ENCODE measurements around the gene TNFSF13. TPM values are rescaled to one million over a fixed set of nuclear protein-coding genes. Genes with fewer than 3 reads are reported as not detected.

The TNFSF13 gene, protein sequence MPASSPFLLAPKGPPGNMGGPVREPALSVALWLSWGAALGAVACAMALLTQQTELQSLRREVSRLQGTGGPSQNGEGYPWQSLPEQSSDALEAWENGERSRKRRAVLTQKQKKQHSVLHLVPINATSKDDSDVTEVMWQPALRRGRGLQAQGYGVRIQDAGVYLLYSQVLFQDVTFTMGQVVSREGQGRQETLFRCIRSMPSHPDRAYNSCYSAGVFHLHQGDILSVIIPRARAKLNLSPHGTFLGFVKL
- 10 to 100 TPM; 19.3 to 42.6 (median 26.5) TPM for polyA plus RNA-seq

DNA sequence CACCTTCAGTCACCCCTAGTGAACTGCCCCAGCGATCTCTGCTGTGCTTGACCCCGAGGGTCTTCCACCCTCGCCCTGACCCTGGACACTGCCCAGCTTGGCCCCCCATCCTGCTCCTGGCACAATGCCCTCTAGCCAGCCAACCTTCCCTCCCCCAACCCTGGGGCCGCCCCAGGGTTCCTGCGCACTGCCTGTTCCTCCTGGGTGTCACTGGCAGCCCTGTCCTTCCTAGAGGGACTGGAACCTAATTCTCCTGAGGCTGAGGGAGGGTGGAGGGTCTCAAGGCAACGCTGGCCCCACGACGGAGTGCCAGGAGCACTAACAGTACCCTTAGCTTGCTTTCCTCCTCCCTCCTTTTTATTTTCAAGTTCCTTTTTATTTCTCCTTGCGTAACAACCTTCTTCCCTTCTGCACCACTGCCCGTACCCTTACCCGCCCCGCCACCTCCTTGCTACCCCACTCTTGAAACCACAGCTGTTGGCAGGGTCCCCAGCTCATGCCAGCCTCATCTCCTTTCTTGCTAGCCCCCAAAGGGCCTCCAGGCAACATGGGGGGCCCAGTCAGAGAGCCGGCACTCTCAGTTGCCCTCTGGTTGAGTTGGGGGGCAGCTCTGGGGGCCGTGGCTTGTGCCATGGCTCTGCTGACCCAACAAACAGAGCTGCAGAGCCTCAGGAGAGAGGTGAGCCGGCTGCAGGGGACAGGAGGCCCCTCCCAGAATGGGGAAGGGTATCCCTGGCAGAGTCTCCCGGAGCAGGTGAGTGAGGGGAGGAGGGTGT lies at the start of gene TNFSF13:
Gene TNFSF13, plus strand, starts transcription at position 207 of the 776 bp plus-strand sequence. Its CDS starts 290 bp downstream, at position 497.
- 10 to 16% (median 12%) methylated on average over 16 of the region's 16 CpGs for WGBS, 3 donors
- H3K27ac ChIP-seq (ENCODE audit: low read depth, low read length): peak within 1 kb of the TSS; percentile 90

DNA sequence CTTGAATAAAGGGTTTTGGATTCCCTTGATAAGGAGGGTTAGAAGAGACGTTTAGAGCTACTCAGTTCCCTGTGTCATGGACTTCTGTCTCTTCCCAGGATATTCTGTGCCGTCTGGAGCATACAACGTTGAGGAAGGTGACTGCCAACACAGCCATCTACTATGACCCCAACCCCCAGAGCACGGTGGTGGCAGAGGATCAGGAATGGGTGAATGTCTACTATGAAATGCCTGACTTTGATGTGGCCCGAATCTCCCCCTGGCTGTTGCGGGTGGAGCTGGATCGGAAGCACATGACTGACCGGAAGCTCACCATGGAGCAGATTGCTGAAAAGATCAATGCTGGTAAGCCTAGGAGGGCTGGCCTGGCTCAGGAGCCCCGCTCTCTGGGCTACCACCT lies 49.7 kb upstream of the TNFSF13 start:
- 87 to 93% (median 89%) methylated on average over 9 of the region's 9 CpGs for WGBS, 3 donors
- no peak overlapping the region for H3K27ac ChIP-seq (ENCODE audit: low read depth, low read length)

DNA sequence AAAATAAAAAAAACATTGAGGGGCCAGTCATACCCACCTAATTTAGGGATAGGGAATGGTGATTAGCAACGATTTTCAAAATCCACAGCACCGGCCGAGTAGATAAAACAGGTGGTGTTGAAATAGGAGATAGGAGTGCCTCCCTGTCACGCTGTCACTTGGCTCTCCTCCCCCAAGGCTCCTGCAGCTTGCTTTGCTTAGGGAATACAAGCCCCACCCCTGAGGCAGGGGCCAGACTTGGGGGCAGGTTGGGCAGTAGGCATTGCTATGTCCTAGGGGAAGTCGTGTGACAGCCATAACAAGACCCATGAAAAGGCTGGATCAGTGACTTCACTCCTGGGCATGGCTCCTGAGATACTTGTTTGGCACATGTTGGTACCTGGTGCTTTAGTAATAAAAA lies 48.6 kb upstream of the TNFSF13 start:
- 61 to 79% (median 77%) methylated on average over 5 of the region's 5 CpGs for WGBS, 3 donors
- H3K27ac ChIP-seq (ENCODE audit: low read depth, low read length): no peak overlapping the region

DNA sequence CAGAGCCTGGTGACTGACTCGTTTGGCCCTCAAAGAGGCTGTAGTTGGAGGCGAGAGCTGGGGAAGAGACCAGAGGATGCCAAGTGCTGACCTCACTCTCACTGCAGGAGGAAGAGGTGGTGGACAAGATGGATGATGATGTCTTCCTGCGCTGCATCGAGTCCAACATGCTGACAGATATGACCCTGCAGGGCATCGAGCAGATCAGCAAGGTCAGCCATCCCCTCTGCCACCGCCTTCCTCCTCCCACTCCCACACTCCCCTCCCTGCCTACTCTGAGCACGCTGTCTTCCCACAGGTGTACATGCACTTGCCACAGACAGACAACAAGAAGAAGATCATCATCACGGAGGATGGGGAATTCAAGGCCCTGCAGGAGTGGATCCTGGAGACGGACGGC lies 47.4 kb upstream of the TNFSF13 start:
- H3K27ac ChIP-seq (ENCODE audit: low read depth, low read length): no peak overlapping the region
- WGBS, 3 donors: 65 to 82% (median 66%) methylated on average over 10 of the region's 10 CpGs

DNA sequence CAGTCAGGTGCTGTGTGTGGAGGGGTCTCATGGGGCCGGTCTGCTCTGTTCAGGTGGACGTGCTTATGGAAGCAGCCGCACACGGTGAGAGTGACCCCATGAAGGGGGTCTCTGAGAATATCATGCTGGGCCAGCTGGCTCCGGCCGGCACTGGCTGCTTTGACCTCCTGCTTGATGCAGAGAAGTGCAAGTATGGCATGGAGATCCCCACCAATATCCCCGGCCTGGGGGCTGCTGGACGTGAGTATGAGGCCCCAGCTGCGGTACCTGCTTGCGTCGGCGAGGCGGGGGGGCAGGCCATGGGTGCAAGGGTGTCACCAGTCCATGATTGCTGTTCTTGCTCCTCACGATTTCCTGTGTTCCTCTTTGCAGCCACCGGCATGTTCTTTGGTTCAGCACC lies 46.4 kb upstream of the TNFSF13 start:
- no peak overlapping the region for H3K27ac ChIP-seq (ENCODE audit: low read depth, low read length)
- WGBS, 3 donors: 85 to 92% (median 88%) methylated on average over 15 of the region's 15 CpGs

DNA sequence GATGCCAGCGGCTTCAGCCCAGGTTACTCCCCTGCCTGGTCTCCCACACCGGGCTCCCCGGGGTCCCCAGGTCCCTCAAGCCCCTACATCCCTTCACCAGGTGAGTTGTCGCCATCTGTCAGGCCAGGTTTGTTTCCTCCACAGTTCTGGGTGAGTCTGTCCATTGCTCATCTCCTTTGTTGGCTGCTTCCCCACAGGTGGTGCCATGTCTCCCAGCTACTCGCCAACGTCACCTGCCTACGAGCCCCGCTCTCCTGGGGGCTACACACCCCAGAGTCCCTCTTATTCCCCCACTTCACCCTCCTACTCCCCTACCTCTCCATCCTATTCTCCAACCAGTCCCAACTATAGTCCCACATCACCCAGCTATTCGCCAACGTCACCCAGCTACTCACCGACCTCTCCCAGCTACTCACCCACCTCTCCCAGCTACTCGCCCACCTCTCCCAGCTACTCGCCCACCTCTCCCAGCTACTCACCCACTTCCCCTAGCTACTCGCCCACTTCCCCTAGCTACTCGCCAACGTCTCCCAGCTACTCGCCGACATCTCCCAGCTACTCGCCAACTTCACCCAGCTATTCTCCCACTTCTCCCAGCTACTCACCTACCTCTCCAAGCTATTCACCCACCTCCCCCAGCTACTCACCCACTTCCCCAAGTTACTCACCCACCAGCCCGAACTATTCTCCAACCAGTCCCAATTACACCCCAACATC lies 45.6 kb upstream of the TNFSF13 start:
- WGBS, 3 donors: 80 to 85% (median 85%) methylated on average over 20 of the region's 20 CpGs
- no peak overlapping the region for H3K27ac ChIP-seq (ENCODE audit: low read depth, low read length)

DNA sequence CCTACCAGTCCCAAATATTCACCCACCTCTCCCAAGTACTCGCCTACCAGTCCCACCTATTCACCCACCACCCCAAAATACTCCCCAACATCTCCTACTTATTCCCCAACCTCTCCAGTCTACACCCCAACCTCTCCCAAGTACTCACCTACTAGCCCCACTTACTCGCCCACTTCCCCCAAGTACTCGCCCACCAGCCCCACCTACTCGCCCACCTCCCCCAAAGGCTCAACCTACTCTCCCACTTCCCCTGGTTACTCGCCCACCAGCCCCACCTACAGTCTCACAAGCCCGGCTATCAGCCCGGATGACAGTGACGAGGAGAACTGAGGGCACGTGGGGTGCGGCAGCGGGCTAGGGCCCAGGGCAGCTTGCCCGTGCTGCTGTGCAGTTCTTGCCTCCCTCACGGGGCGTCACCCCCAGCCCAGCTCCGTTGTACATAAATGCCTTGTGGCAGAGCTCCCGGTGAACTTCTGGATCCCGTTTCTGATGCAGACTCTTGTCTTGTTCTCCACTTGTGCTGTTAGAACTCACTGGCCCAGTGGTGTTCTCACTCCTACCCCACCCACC lies 44.6 kb upstream of the TNFSF13 start:
- WGBS, 3 donors: 59 to 77% (median 76%) methylated on average over 17 of the region's 17 CpGs

DNA sequence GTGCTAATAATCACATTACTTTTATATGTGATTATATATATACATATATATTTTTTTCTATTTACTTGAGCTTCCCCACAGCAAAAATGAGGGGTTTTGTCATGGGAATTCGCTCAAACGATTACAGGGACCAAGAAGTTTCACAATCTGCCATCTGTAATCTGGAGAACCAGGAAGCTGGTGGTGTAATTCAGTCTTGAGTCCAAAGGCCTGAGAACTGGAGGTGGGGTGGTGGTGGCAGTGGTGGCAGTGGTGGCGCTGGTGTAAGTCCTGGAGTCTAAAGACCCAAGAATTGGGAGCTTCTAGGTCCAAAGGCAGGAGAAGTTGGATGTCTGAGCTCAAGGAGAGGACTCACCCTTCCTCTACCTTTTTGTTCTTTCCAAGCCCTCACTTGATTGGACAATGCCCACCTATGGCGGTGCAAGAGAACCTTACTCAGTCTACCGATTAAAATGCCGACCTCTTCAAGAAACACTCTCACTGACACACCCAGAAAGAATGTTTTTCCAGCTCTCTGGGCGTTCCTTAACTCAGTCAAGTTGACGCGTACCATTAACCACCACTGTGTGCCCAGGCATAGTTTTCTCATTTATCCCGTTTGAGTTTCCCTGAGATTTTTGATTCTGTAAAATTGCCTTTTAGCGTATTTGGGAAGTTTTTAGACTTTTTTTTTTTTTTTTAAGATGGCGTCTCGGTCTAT lies 42.5 kb upstream of the TNFSF13 start:
- no peak overlapping the region for H3K27ac ChIP-seq (ENCODE audit: low read depth, low read length)
- WGBS, 3 donors: 82 to 84% (median 82%) methylated on average over 13 of the region's 13 CpGs

More for the DNA sequence above, 44.6 kb upstream of the TNFSF13 start:
- H3K27ac ChIP-seq (ENCODE audit: low read depth, low read length): no peak overlapping the region

DNA sequence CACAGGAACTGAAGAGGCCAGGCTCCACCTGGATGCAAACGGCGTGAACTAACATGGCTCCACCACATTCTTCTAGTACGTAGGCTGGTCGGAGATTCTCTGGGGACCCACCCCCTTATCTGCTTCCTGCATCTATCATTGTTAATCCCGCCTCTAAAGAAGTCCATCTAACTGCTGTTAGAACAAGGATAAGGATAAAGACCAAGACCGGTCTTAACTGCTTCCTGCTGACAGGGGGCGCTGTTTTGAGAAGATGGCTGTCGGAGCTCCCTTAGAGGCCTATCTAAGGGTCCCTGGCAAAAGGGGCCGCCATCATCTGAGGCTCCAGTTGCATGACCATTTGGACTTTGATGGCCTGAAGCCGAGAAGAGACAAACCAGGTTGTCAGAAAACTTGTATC lies 35.5 kb upstream of the TNFSF13 start:
- H3K27ac ChIP-seq (ENCODE audit: low read depth, low read length): no peak overlapping the region
- WGBS, 3 donors: 31 to 47% (median 36%) methylated on average over 10 of the region's 10 CpGs

DNA sequence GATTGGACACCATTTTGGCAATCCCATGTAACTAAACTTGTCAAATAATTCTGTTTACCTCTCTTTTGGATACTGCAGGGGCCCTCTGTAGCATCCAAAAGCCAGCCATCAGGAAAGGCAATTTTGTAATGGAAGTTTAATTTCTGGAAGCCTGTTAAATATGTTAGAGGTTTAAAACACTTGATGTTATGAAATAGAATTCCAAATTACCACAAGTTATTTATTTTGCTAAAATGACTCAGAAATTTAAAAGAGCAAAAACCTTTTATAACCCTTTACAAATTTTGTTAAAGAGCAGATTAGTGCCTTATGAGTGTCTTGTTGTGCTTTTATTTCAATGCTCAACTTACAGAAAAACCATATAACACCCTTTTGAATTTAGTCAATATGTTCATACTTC lies 29.7 kb upstream of the TNFSF13 start:
- no peak overlapping the region for H3K27ac ChIP-seq (ENCODE audit: low read depth, low read length)

DNA sequence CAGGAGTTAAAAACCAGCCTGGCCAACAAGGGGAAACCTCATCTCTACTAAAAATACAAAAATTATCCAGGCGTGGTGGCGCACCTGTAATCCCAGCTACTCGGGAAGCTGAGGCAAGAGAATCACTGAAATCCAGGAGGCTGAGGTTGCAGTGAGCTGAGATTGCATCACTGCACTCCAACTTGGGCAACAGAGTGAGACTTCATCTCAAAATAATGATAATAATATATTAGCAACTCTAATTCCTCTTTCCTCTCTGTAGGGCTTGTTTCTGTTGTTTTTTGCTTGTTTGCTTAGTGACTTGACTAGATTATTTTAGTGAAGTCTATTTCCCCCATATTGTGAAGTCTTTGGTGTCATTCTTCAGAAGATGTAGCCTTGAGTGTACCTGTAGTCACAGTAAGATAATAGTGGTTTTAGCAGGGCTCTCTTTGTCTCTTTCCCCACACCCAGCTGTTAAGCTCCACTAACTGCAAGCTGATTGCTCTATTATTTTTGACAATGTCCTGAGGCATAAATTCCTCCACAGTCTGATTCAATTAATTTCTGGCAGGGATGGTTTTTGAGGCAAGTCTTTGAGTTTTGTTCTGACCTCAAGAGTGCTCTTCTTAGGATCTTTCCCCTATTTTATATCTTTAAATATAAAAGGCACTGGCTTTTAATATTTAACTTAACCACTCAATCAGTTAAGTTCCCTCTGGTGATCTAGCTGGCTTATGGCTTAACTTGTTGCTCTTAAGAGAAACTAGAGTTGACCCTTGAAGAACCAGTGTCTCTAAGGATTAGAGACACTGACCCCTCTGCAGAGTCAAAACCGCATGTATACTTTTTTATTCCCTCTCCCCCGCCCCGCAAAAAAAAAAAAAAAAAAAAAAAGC lies 28.3 kb upstream of the TNFSF13 start:
- WGBS, 3 donors: 88 to 91% (median 89%) methylated on average over 5 to 6 of the region's 6 CpGs

DNA sequence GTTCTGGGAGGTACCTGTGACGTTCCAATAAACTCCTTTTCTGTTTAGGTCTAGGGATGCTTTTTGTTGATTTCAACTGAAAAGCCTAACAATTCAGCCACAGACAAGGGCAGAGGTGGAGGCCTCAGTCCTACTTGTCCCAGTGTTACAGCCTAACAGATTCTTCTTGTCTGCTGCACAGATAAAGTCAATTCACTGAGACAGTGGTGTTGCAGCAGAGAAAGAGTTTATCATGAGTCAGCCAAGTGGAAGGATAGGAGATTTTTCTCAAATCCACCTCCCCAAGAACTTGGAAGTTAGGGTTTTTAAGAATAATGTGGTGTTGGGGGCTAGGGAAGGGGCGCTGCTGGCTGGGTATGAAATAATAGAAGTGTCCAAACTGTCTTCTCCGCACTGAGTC lies 20.5 kb upstream of the TNFSF13 start:
- H3K27ac ChIP-seq (ENCODE audit: low read depth, low read length): no peak overlapping the region
- whole genome bisulfite sequencing, 3 donors: 74 to 86% (median 75%) methylated on average over 3 of the region's 3 CpGs

More for the DNA sequence above, 28.3 kb upstream of the TNFSF13 start:
- no peak overlapping the region for H3K27ac ChIP-seq (ENCODE audit: low read depth, low read length)

DNA sequence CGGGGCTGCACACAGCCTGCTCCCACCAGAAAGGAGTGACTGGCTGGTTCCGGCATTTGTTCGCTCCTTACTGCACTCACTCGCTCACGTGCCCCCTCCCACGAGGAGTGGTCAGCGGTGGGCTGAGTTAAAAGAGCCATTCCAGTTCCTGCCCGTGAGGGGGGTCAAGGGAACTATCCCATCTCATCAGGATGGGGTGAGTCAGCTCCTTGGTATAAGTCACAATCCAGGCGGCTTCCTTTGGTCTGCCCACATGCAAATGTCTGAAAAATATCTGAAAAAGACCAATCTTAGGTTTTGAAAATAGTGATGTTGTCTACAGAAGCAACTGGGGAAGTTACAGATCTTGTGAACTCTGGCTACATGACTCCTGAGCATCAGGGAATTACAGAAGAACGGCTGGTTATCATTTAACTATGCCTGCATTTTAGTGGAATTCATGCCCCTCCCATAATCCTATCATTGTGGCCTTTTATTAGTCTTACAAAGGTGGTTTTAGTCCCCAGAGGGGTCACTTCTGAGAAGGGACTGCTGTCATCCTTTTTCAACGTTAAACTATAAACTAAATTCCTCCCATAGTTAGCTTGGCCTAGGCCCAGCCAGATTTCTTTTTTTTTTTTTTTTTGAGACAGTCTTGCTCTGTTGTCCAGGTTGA lies 19.5 kb upstream of the TNFSF13 start:
- no peak overlapping the region for H3K27ac ChIP-seq (ENCODE audit: low read depth, low read length)
- WGBS, 3 donors: 67 to 84% (median 79%) methylated on average over 11 of the region's 11 CpGs

DNA sequence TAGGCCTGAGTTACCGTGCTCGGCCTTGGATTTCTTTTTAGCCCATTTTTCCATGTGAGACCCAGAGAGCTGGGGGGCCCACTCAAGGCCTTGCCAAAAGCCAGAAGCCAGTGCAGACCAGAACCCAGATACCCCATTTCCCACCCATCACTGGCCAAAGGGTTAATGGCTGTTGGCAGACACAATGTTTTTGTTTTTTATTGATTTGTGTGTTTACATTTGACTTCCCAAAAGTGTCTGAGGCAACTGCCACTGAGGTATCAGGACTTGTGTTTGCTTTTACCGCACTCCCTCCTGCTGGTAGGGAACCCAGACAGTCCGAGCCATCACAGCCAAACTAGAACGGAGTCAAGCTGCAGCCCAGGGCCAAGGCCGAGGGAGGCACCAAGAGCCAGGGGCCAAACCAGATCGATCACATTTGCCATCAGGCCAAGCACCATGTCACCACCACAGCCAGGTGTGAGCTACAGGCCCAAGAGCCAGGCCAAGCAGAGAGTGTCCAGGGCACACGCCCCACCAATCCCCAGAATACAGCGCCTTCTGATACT lies 17.4 kb upstream of the TNFSF13 start:
- H3K27ac ChIP-seq (ENCODE audit: low read depth, low read length): no peak overlapping the region
- WGBS, 3 donors: 84 to 97% (median 96%) methylated on average over 9 of the region's 9 CpGs

DNA sequence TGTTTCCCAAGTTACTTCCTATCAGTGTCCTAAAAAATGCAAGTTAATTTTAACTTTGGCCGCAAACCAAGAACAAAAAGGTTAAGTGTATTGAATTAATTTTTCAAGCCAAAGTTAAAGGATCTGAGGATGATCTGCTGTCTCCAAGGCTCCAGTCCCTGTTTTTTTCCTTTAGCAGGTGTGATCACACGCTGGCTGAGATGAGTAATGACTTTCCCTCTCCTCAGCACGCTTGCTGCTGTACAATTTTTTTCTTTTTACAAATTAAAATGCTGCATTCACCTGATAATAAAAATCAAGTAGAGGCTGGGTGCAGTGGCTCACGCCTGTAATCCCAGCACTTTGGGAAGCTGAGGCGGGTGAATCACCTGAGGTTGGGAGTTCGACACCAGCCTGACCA lies 13.6 kb upstream of the TNFSF13 start:
- no peak overlapping the region for H3K27ac ChIP-seq (ENCODE audit: low read depth, low read length)
- WGBS, 3 donors: 52 to 67% (median 60%) methylated on average over 6 of the region's 6 CpGs

DNA sequence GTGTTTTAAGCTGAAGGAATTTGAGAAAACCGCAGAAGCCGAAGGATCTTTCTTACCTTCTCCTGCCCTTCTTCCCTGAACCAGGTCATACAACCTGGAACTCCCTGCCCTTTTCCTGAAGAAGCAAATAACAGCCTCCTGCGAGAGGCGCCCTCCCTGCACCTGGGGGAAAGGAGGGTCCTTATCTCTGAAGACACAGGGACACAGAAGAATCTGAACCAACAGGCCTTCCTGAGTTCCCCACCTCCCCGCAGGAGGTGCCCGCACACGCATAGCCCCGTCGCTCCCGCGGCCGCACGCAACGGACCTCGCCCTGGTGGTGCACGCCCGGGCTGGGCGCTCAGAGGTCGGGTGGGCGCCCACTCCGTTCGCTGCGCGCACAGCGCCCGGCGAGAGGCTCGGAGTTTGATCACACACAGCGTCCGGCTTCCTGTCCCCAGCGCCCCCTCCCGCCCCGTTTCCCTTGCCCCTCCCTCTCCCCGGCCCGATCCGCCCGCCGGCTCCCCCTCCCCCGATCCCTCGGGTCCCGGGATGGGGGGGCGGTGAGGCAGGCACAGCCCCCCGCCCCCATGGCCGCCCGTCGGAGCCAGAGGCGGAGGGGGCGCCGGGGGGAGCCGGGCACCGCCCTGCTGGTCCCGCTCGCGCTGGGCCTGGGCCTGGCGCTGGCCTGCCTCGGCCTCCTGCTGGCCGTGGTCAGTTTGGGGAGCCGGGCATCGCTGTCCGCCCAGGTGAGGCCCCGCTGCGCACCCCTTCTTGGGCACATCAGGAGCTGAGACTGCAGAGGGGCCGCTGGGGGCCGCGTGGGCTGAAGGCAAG lies 9.8 kb upstream of the TNFSF13 start, which contains the start of gene TNFSF12:
Gene TNFSF12, plus strand, starts transcription at position 474 of the 816 bp plus-strand sequence. Its CDS starts 96 bp downstream, at position 570.
- no peak within 1 kb of the TSS for H3K27ac ChIP-seq (ENCODE audit: low read depth, low read length)
- WGBS, 3 donors: 1 to 2% (median 1%) methylated on average over 39 to 65 of the region's 65 CpGs
